ENCODE data around the gene GYPC.

DNA sequence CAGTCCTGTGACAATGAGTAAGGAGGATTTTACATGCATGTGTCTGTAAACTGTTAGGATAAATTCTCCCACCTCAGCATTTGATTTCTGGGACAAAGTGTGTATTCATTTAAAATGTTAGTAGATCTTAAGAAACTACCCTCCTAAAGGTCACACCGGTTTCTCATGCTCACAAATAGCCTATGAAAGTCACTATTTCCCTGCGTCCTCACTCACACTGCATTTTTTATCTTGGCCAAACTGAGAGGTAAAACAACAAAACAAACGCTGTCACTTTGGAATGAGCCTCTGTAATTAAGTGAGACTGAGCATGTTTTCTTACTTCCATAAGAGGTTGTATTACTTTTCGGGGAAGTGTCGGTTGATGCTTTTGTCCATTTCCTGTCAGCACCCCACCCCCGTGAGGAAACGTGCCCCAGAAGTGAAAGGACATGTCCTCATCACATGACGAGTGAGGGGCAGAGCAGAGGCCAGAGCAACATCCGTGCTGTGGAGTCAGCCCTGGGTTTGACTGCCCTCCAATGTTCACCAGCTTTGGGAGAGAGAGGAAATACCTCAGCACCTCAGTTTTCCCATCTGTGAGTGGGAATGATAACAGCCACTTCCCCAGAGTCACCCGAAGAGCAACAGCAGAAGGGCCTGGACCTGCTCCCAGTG, 3.1 kb downstream of the GYPC start:
- TF ChIP-seq, protein P1, sequence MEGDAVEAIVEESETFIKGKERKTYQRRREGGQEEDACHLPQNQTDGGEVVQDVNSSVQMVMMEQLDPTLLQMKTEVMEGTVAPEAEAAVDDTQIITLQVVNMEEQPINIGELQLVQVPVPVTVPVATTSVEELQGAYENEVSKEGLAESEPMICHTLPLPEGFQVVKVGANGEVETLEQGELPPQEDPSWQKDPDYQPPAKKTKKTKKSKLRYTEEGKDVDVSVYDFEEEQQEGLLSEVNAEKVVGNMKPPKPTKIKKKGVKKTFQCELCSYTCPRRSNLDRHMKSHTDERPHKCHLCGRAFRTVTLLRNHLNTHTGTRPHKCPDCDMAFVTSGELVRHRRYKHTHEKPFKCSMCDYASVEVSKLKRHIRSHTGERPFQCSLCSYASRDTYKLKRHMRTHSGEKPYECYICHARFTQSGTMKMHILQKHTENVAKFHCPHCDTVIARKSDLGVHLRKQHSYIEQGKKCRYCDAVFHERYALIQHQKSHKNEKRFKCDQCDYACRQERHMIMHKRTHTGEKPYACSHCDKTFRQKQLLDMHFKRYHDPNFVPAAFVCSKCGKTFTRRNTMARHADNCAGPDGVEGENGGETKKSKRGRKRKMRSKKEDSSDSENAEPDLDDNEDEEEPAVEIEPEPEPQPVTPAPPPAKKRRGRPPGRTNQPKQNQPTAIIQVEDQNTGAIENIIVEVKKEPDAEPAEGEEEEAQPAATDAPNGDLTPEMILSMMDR (conservative IDR thresholded peaks at IDR 0.05 in 1 of 2, IDR thresholded peaks at IDR 0.05 in 1 of 2; ENCODE audit: extremely low read depth in 1 of 2, insufficient read depth in 1 of 2, low read depth in 1 of 2, low read length in 2 of 2), result no peak
- no peak for TF ChIP-seq EZH2 (IDR thresholded peaks at IDR 0.05; ENCODE audit: borderline replicate concordance, low read length)

Data from mammary epithelial cell (primary cell).